ENCODE measurements around the gene CDH11. TPM values are rescaled to one million over a fixed set of nuclear protein-coding genes. Genes with fewer than 3 reads are reported as not detected.

The CDH11 gene
- total RNA-seq, 4 donors from 2014 or later = 12.4 to 60.8 (median 37.3) TPM

DNA sequence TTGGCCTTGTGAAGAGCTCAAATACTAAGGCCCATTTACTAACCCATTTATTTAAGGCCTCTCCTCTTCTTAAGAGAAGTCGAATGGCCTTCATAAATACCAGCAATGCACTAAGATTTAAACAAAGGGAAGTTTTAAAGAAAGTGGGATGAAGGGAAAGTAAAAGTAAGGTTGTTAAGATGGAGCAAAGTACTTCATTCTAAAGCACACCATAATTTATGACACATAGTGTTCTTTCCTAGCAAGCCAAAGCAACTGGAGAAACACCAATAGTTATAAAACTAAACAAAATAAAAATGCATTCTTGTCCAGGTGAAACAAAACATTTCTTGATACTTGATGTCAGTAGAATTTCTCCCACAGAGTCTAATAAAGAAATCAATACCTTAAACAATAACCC is 27.9 kb downstream of the CDH11 start:
- TF ChIP-seq, protein P1, sequence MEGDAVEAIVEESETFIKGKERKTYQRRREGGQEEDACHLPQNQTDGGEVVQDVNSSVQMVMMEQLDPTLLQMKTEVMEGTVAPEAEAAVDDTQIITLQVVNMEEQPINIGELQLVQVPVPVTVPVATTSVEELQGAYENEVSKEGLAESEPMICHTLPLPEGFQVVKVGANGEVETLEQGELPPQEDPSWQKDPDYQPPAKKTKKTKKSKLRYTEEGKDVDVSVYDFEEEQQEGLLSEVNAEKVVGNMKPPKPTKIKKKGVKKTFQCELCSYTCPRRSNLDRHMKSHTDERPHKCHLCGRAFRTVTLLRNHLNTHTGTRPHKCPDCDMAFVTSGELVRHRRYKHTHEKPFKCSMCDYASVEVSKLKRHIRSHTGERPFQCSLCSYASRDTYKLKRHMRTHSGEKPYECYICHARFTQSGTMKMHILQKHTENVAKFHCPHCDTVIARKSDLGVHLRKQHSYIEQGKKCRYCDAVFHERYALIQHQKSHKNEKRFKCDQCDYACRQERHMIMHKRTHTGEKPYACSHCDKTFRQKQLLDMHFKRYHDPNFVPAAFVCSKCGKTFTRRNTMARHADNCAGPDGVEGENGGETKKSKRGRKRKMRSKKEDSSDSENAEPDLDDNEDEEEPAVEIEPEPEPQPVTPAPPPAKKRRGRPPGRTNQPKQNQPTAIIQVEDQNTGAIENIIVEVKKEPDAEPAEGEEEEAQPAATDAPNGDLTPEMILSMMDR (IDR thresholded peaks at IDR 0.05; ENCODE audit: low read depth) = no peak

DNA sequence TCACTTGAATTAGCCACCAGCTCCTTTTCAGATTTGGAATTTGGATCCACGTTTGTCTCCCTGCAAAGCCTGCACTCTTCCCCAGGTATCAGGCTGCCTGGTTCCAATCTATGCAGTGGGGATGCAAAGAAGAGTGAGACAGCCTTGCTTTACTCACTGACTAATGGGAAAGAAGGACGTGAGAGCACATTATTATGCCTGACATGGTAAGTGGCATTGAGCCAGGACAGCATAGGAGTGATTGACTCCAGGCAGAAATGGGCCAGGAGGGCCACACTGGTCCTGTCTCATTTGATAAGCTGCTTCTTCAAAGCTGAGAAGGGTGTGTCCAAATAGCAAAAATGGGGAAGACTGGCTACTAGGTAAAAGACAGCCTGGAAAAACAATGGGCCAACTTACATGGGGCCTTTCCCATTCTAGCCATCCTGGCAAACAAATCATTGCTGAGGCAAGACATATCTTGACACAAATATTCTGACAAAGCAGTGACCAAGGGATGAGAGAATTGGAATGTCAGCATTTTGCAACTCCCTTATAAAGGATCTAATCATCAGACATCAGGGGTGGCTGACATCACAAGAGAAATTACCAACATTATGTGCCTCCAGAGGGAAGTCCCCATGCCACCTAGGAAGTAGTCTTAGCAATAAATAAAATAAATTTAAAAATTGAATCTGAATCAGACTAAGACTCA is 38.6 kb downstream of the CDH11 start:
- TF ChIP-seq, protein P1 (IDR thresholded peaks at IDR 0.05; ENCODE audit: low read depth) = no peak

DNA sequence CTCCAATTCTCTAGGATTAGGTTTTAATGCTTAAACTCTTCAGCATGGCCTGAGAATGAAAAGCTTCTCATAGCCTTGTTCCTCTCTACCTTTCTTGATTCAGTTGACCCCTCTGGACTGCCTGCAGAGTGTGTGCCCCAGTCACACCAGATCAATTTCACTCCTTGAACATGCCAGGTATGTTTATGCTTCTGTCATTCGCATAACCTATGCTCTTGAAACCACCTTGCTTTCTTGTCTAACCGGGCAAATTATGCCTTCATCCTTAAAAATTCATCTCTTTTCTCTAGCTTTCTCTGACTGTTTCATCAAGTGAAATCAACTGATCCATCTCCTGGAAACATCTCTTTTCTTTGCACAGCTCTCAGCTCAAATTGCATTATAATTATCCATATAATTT is 42.3 kb downstream of the CDH11 start:
- TF ChIP-seq, protein P1 (IDR thresholded peaks at IDR 0.05; ENCODE audit: low read depth) = no peak

DNA sequence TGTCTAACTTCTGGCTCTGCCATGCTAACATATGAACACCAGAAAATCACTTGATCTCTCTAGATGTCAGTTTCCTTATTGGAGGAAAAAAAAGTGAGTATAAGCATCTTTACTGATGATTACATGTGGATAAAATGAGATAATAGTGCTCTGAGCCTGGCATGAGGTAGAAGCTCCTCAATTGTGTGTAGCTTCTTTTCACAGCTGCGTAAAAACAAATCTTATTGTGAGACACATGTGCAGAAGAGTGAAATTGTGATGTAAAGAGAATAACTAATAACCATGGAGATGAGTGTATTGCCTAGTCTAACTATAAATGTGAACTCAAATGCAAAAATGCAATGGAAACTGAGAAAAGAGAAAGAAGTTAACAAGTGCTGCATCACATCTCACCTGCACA is 44.7 kb downstream of the CDH11 start:
- TF ChIP-seq, protein P1 (IDR thresholded peaks at IDR 0.05; ENCODE audit: low read depth) = no peak

DNA sequence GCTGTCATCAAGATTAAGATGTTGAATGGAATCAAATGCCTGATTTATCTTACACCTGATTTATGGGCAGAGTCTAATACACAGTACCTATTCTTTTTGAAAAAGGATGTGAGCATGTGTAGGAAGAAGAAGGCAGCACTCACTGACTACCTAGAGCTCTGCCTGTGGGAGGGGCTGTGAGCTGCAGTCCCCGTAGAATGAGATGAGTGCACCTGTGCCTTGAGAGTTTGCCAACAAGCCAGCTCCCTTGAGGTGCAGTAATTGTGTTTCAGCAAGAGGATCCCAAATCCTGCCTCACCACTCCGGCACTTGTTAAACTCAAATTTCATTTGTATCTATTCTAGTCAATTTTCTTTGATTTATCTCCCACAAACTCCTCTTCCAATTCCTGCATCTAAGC is 46.0 kb downstream of the CDH11 start:
- TF ChIP-seq, protein P1 (IDR thresholded peaks at IDR 0.05; ENCODE audit: low read depth) = no peak

DNA sequence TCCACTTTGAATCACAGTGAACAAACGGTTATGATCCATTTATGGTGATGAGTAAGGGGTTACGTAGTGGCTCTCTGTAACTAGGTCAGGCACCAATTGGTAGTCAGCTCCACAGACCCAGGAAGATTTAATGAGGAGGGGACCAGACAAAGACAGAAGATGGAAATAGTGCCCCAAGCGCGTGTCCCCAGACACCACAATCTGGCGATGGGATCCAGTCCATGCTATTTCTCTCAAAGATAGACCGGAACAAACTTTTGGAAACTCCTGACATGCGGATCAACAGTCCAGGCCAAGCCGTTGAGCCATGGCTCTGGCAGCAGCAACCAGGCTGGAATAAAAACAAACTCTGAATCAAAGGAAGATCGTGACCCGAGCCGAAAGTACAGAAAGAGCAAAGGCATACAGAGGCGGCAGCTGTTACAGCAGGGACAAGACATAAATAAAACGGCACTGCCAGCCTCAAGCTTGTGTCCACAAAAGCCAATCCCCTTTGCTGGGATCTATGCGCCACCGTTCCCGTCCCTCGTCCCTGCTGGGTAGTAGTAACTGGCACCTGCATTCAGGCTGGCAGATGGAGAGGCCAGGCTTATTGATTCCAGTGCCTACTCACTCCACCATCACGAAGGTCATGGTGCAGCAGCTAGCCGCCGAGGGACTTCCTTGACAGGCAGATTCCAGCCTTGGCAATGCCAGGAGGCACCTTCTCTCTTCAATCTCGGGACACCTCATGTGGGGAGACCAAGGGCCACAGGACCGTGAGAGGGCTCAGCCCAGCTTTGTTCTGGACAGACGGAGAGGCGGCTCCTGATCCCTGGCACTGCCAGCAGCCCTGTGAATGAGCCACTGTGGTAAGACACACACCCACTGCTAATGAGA is 50.2 kb downstream of the CDH11 start:
- TF ChIP-seq, protein P1 (IDR thresholded peaks at IDR 0.05; ENCODE audit: low read depth) = no peak

DNA sequence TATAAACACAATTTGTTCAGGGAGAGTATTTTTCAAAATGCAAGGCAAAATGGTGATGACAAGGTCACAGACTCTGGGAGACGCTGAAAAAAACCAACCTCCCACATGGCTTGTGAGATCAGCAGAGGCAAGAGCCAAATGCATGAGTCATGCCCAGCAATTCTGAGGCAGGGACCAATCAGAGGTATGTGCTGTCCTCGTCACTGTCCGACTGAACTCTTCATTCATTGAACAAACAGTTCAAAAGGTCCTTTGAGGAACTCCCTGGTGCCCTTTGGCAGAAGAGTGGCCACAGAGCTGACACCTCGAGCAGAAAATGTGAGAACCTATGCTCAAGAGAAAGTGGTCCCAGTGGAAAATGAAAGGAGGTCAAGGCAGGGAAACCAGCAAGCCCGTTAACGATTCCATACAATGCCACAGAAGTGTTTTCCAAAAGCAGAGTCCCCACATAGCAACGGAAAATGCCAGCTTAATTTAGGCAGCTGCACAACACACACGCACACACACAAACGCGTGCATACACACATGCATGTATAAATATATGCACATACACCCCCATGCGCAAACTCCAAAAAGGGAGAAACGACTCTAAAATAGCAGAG is 50.9 kb downstream of the CDH11 start:
- TF ChIP-seq, protein P1 (IDR thresholded peaks at IDR 0.05; ENCODE audit: low read depth) = no peak
